ENCODE results near the gene DLAT. TPM values are rescaled to one million over a fixed set of nuclear protein-coding genes. Genes with fewer than 3 reads are reported as not detected.

Gene DLAT
- total RNA-seq, 1 donor from 2014 or later, result 24.9 TPM

- DNase-seq (ENCODE audit: low spot score), result no peak
- peaks cover 8% of the 10 kb centered on the region for H3K36me3 Mint-ChIP-seq (ENCODE audit: low read depth)
- TF ChIP-seq, protein P1, sequence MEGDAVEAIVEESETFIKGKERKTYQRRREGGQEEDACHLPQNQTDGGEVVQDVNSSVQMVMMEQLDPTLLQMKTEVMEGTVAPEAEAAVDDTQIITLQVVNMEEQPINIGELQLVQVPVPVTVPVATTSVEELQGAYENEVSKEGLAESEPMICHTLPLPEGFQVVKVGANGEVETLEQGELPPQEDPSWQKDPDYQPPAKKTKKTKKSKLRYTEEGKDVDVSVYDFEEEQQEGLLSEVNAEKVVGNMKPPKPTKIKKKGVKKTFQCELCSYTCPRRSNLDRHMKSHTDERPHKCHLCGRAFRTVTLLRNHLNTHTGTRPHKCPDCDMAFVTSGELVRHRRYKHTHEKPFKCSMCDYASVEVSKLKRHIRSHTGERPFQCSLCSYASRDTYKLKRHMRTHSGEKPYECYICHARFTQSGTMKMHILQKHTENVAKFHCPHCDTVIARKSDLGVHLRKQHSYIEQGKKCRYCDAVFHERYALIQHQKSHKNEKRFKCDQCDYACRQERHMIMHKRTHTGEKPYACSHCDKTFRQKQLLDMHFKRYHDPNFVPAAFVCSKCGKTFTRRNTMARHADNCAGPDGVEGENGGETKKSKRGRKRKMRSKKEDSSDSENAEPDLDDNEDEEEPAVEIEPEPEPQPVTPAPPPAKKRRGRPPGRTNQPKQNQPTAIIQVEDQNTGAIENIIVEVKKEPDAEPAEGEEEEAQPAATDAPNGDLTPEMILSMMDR (IDR thresholded peaks at IDR 0.05), result no peak
- no peak overlapping the region for H3K4me3 Mint-ChIP-seq (ENCODE audit: unreplicated experiment)
- H3K27ac Mint-ChIP-seq (ENCODE audit: unreplicated experiment), result peak overlapping the region; percentile 67
- no peaks in the 10 kb centered on the region for H3K9me3 Mint-ChIP-seq (ENCODE audit: low read depth)
- no peaks in the 10 kb centered on the region for H3K27me3 Mint-ChIP-seq (ENCODE audit: low read depth)
- H3K4me1 Mint-ChIP-seq (ENCODE audit: low read depth), result peaks cover 15% of the 10 kb centered on the region
These were observed 8.3 kb upstream of the DLAT start for GRCh38 chr11:112016765-112017376.

DNA sequence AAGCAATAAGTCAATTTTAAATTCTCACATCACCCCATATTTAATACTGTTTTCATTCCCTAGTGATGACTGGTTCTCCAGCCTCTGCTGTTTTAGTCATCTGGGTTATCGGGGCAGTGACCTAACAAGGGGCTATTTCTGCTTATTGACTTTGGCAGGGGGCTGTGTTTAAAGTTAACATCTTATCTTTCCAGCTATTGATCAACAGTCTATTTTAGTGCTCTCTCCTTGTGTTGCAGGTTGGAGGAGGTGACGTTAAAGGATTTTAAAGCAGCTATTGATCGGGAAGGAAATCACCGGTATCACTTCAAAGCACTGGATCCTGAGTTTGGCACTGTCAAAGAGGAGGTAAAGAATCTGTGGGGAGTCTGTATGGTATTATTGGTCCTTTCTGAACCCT lies 7.7 kb upstream of the DLAT start:
- no peak overlapping the region for H3K4me3 Mint-ChIP-seq (ENCODE audit: unreplicated experiment)
- H3K4me1 Mint-ChIP-seq (ENCODE audit: low read depth), result peaks cover 15% of the 10 kb centered on the region
- H3K27ac Mint-ChIP-seq (ENCODE audit: unreplicated experiment), result no peak overlapping the region
- TF ChIP-seq, protein P1 (IDR thresholded peaks at IDR 0.05), result no peak
- H3K9me3 Mint-ChIP-seq (ENCODE audit: low read depth), result no peaks in the 10 kb centered on the region
- no peak for DNase-seq (ENCODE audit: low spot score)
- peaks cover 8% of the 10 kb centered on the region for H3K36me3 Mint-ChIP-seq (ENCODE audit: low read depth)
- no peaks in the 10 kb centered on the region for H3K27me3 Mint-ChIP-seq (ENCODE audit: low read depth)

- Mint-ChIP-seq H3K36me3 (ENCODE audit: low read depth) (peaks cover 10% of the 10 kb centered on the region), H3K27ac (ENCODE audit: unreplicated experiment) (no peak overlapping the region), H3K27me3 (ENCODE audit: low read depth) (no peaks in the 10 kb centered on the region), H3K4me1 (ENCODE audit: low read depth) (peaks cover 20% of the 10 kb centered on the region), H3K4me3 (ENCODE audit: unreplicated experiment) (no peak overlapping the region), H3K9me3 (ENCODE audit: low read depth) (no peaks in the 10 kb centered on the region)
- DNase-seq (ENCODE audit: low spot score), result no peak
- TF ChIP-seq, protein P1 (IDR thresholded peaks at IDR 0.05), result no peak
These were observed 6.1 kb upstream of the DLAT start for GRCh38 chr11:112019066-112019465.

- Mint-ChIP-seq H3K36me3 (ENCODE audit: low read depth) (peaks cover 8% of the 10 kb centered on the region), H3K4me3 (ENCODE audit: unreplicated experiment) (no peak overlapping the region), H3K27ac (ENCODE audit: unreplicated experiment) (peak overlapping the region; percentile 8), H3K27me3 (ENCODE audit: low read depth) (no peaks in the 10 kb centered on the region), H3K9me3 (ENCODE audit: low read depth) (no peaks in the 10 kb centered on the region), H3K4me1 (ENCODE audit: low read depth) (peaks cover 23% of the 10 kb centered on the region)
- TF ChIP-seq, protein P1 (IDR thresholded peaks at IDR 0.05), result peak; percentile 36
- no peak for DNase-seq (ENCODE audit: low spot score)
These were observed 2.1 kb upstream of the DLAT start for GRCh38 chr11:112023104-112023503.

GRCh38 chr11:112024178-112024772 lies 933 bp upstream of the DLAT start:
- peaks cover 12% of the 10 kb centered on the region for H3K36me3 Mint-ChIP-seq (ENCODE audit: low read depth)
- no peaks in the 10 kb centered on the region for H3K27me3 Mint-ChIP-seq (ENCODE audit: low read depth)
- peaks cover 23% of the 10 kb centered on the region for H3K4me1 Mint-ChIP-seq (ENCODE audit: low read depth)
- TF ChIP-seq, protein P1 (IDR thresholded peaks at IDR 0.05), result no peak
- H3K4me3 Mint-ChIP-seq (ENCODE audit: unreplicated experiment), result peak overlapping the region; percentile 99
- H3K27ac Mint-ChIP-seq (ENCODE audit: unreplicated experiment), result peak overlapping the region; percentile 90
- H3K9me3 Mint-ChIP-seq (ENCODE audit: low read depth), result no peaks in the 10 kb centered on the region
- no peak for DNase-seq (ENCODE audit: low spot score)
